B cell (primary cell): ENCODE measurements around the gene RAD51AP2.

Experiments
- CTCF ChIP-seq: fragments of 200-600 bp; IDR thresholded peaks from one replicate; pipeline ENCODE4 v1.8.0; 2022; ENCODE audit warnings: antibody characterized with exemption, mild to moderate bottlenecking
- EZH2 ChIP-seq: IDR thresholded peaks from 2 replicates; pipeline ENCODE4 v1.6.1; 2012; ENCODE audit warnings: borderline replicate concordance, low read depth, mild to moderate bottlenecking, moderate library complexity, low read length; ENCODE audit not compliant: insufficient read depth, poor library complexity, severe bottlenecking

- TF ChIP-seq CTCF (no peak), EZH2 (no peak)
These were observed 43.0 kb downstream of the RAD51AP2 start for GRCh38 chr2:17475286-17475685.
